Measurements from ENCODE around the gene ELAC2.
"Not testable (repeated sequence)": the region's sequence is repeated elsewhere in the genome, so short reads cannot be mapped to it uniquely, and the experiment has no call there.

ELAC2 gene

GRCh38 chr17:12987120-12987519 is 30.7 kb downstream of the ELAC2 start:
- no peak for DNase-seq

DNA sequence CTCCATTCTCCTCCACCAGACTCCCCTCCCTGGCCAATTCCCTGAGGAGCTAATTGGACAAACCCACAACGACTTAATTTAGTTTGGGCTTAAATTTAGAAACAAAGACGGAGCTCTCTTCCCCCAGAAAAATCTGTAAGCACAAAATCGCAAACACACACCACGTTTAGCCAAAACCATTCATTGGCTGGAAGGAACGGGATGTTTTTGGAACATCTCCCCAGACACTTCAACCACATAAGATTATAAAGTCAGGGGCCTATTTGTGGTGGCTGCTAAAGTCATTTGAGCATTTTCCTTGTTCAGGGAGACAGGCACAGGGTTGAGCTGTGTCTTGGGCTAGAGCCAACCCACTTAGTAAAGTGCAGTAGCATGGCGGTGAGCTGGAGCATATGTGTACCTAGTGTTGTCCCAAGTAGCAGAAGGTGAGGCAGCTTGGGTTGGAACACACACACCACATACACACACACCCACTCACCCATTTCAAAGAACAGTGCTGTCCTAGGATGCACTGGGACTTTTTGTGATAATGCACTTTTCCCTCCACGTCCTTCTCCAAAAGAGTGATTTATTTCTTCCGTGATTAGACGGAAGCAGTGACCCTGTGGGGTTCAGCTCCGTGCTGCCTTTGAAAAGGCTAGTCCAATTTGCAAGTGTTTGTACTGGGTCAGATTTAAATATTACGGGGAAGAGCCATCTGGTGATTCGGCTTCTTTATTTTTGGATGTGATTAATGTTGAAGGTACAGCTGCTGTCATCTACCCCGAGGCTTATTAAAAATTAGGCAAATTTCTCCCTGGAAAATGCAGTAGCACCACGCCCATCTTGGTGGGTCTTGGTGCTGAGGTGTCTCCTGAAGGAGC is 32.2 kb downstream of the ELAC2 start:
- peak; percentile 74 for DNase-seq

- DNase-seq = no peak
Observed at GRCh38 chr17:12983991-12984884, 33.6 kb downstream of the ELAC2 start.

DNA sequence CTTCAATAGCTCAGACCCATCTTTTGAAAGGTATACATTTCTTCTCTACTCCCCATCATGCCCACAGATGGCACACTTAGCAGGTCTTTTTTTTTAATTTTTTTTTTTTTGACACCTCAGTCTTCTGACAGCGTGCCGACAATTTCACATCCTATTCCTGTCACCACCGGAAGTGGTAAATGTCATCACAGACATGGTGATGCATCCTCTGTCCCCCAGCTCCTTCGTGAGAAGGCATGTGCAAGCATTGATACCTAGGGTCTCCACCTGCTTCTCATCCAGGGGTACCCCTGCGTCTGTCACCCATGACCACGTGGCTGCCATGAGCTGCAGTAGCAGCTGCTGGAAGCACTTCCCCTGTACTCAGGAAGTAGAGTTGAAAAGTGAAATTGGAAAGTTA is 35.6 kb downstream of the ELAC2 start:
- DNase-seq = no peak

DNA sequence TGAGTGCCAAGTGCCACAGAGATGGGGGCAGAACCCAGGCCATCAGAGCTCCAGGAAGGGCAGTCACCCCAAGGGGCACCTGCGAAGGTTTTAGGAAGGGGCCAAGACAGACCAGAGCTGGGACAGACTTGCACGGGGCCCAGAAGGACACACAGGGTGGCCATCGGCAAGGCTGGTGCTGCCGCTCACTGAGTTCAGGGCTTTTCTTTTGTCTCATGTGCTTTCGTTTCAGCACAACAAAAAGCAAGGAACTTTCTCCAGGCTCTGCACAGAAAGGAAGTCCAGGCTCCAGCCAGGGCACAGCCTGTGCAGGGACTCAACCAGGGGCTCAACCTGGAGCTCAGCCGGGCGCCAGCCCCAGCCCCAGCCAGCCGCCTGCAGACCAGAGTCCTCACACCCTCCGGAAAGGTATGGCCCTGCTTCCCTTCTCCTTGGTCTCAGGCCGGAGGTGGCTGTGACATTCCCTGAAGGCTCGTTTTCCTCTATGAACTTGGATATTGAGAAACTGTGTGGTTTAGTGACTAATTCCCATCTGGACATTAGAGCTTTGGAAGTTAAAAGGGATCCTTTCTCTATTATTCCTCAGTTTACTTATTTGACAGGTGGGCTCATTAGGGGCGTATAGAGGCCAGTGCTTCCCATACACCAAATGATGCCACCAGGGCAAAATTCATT is 37.9 kb downstream of the ELAC2 start:
- no peak for DNase-seq

DNA sequence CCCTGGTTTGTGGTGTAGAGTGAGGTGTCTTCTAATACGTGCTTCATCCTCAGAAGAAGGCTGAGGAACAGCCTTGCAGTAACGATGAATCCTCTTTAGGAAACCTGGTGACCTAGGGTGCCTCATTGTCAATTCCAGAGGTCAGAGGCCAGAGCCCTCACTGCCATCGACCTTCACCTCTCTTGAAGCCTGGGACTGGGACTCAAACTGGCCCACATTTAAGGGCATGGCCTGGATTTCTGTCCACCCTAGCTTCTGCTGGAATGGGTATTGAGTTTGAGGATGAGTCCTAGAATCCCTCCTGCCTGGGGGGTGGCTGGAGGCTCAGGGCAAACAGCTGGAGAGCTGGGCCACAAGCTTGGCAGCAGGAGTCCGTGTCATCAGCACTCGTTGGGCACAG is 38.6 kb downstream of the ELAC2 start:
- DNase-seq = no peak

- not testable (repeated sequence) for DNase-seq
Observed at GRCh38 chr17:12978787-12979186, 39.0 kb downstream of the ELAC2 start.

- no peak for DNase-seq
Observed at GRCh38 chr17:12977008-12977751, 40.6 kb downstream of the ELAC2 start.

DNA sequence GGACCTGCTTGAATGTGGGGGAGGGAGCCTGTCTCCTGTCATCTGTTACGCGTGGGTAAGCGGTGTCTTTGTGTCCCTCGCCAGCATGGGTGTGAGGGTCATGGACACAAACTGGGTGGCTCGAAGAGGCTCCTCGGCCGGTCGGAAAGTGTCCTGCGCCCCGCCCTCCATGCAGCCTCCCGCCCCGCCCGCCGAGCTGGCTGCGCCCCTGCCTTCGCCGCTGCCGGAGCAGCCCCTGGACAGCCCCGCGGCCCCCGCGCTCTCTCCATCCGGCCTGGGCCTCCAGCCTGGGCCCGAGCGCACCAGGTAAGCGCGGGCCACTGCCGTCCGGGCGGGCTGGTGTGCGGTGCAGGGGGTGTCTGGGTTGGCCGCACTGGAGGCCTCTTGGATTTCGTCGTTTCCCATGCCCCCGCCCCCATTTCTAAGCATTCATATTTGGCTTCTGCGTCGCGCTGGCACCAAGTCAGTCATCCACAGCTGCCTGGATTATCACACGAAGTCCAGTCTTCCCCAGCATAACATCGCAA is 43.8 kb downstream of the ELAC2 start:
- no peak for DNase-seq

- no peak for DNase-seq
Observed at GRCh38 chr17:12973496-12974004, 44.3 kb downstream of the ELAC2 start.

- no peak for DNase-seq
Observed at GRCh38 chr17:12967962-12968361, 49.9 kb downstream of the ELAC2 start.

DNA sequence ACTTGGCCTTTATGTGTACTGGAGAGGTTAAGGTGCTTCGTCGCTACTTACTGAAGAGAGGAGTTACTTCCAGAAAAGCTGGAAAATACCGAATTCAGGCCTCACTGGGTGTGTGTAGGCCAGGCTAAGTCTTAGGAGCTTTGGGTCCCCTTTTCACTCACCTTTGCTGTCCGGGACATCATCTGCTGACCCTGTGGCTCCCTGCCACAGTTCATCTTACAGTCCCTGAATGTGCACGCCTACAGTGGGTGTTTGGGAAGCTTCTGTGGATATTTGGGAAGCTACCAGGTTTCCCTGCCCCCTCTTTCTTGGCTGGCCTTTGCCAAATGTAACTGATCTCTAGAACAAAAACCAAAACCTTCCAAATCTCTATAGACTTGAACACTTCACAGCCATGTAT is 51.4 kb downstream of the ELAC2 start:
- no peak for DNase-seq

DNA sequence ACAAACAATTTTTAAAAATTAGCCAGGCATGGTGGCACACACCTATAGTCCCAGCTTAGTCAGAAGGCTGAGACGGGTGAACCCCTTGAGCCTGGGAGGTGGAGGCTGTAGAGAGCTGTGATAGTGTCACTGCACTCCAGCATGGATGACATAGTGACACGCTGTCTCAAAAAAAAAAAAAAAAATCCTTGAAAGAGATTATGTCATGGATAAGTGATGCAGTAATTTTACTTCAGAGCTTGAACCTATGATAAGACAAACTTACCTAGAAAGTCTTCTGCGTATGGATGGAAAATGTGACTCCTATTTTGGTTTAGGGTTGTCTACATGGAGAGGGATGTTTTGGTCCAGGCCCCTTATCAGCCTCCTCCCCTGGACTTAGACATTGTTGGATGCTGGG is 51.8 kb downstream of the ELAC2 start:
- no peak for DNase-seq

DNA sequence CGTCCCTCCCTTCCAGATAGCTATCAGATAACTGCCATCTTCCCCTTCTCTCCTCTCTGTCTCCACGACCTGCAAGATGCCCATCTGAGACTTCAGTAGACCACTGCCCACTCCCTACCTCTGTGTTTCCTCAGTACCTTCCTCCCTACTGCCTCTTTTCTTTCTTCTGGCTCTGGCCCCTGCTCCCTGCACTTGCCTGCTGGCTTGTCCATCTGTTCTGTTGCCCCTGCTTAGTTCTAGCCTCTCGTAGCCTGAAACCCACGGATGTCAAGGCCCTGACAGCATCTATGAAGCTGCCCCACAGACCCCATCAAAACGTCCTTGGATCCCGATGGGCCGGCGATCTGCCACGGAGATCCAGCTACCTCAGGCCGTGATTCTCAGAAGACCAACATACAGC is 53.0 kb downstream of the ELAC2 start:
- no peak for DNase-seq

DNA sequence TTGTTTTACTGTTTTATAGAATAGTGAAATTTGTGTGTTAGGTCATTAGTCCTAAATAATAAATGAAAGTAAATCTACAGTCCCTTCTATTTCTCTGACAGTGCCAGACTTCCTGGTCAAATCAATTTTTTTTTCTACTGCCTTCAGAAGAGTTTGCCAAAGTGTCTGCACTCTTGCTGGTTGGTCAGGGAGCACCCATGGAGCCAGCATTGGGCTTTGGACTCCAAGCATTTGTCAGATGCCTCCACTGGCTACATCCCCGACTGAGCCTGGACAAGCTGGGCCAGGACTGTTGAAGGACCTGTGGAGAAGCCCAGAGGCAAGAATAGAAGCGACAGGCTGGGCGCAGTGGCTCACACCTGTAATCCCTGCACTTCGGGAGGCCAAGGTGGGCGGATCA is 53.7 kb downstream of the ELAC2 start:
- no peak for DNase-seq

- no peak for DNase-seq
Observed at GRCh38 chr17:12963505-12963904, 54.3 kb downstream of the ELAC2 start.

DNA sequence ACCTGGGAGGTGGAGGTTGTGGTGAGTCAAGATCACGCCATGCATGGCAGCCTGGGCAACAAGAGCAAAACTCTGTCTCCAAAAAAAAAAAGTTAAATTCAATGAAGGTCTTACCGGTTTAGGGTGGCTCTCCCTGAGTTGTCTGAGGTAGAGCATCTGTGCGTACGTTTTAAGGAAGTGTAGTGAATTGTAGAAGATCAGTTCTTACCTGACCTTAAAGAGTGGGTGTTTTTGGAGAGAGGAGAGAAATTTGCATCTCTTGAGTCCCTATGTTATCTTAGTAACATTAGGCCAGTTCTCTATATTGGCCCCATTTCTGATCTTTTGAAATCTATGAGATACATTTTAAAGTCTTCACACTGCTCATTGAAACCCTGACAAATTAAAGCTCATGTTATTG is 56.2 kb downstream of the ELAC2 start:
- DNase-seq = no peak

DNA sequence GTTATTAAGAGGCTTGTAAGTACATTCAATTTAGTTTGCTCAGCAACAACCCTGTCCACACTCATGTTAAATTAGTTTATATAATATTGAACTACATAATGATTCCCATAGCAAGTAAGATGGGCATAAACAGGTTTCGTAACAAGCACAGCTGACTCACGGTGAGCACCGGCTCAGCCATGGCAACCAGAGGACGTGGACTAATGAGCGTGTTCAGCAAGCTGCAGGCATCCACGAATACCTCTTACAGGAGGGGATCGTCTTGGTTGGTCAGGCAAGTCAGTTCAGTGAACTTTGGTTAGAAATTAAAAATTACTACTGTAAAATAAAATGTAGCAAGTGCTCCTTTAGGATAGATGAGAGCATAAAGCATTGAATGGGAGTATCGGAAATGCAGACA is 58.4 kb downstream of the ELAC2 start:
- no peak for DNase-seq

- DNase-seq = no peak
Observed at GRCh38 chr17:12958786-12959185, 59.0 kb downstream of the ELAC2 start.

- DNase-seq = no peak
Observed at GRCh38 chr17:12955521-12955920, 62.3 kb downstream of the ELAC2 start.

DNA sequence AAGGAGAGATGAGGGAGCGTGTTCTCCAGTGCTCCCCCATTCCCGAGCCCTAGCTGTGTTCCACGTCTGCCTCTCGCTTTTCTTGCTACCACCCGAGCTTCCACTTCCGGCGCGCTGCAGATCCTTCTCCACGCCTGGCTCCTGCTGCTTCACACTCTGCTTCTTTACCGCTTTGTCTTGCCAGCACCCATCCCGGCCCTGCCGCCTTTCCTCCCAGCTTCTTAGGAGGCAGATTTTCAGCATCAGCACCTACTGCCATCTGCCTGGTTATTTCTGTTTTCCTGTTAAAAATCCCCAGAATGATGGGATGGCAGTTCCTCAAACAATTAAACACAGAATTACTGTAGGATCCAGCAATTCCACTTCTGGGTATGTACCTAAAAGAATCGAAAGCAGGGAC is 64.7 kb downstream of the ELAC2 start:
- no peak for DNase-seq

GRCh38 chr17:12952012-12952411 is 65.8 kb downstream of the ELAC2 start:
- no peak for DNase-seq
